GM21423 (cell line): ENCODE measurements around the gene CACYBP.
A peak's percentile ranks its signal among the peaks of the same experiment; 100 is the strongest.
"Not testable (repeated sequence)": the region's sequence is repeated elsewhere in the genome, so short reads cannot be mapped to it uniquely, and the experiment has no call there.

Experiments
- ATAC-seq: cut with Tn5 transposase; IDR thresholded peaks from one replicate; pipeline ENCODE4 v1.9.1; 2021; ENCODE audit warnings: mild to moderate bottlenecking, moderate library complexity; ENCODE audit not compliant: unreplicated experiment

CACYBP gene

GRCh38 chr1:175005085-175005783 is 5.5 kb downstream of the CACYBP start:
- no peak for ATAC-seq

GRCh38 chr1:175009532-175009931 is 9.8 kb downstream of the CACYBP start:
- no peak for ATAC-seq

- ATAC-seq, result no peak
Measured at GRCh38 chr1:175013445-175013844, 13.7 kb downstream of the CACYBP start.

GRCh38 chr1:175015243-175015642 is 15.5 kb downstream of the CACYBP start:
- ATAC-seq, result no peak

- no peak for ATAC-seq
Measured at GRCh38 chr1:175019524-175019923, 19.8 kb downstream of the CACYBP start.

- peak; percentile 94 for ATAC-seq
Measured at GRCh38 chr1:175023043-175023921, 23.5 kb downstream of the CACYBP start, which contains the start of gene MRPS14. MRPS14 (minus strand) TSS chr1:175023425; CDS start chr1:175023408, 17 bp downstream.

GRCh38 chr1:175023922-175024242 is 24.1 kb downstream of the CACYBP start:
- ATAC-seq, result not testable (repeated sequence)

GRCh38 chr1:175024773-175025172 is 25.0 kb downstream of the CACYBP start:
- no peak for ATAC-seq

GRCh38 chr1:175033953-175034352 is 34.2 kb downstream of the CACYBP start:
- ATAC-seq, result no peak

GRCh38 chr1:175034775-175035174 is 35.0 kb downstream of the CACYBP start:
- ATAC-seq, result no peak

GRCh38 chr1:175035865-175036264 is 36.1 kb downstream of the CACYBP start:
- ATAC-seq, result no peak

GRCh38 chr1:175036476-175036875 is 36.7 kb downstream of the CACYBP start:
- ATAC-seq, result no peak

GRCh38 chr1:175037416-175037815 is 37.7 kb downstream of the CACYBP start:
- ATAC-seq, result no peak

GRCh38 chr1:175040324-175040879 is 40.7 kb downstream of the CACYBP start:
- no peak for ATAC-seq

GRCh38 chr1:175042650-175043049 is 42.9 kb downstream of the CACYBP start:
- no peak for ATAC-seq

GRCh38 chr1:175043824-175044223 is 44.1 kb downstream of the CACYBP start:
- no peak for ATAC-seq

GRCh38 chr1:175044591-175044990 is 44.8 kb downstream of the CACYBP start:
- not testable (repeated sequence) for ATAC-seq

GRCh38 chr1:175045097-175045496 is 45.4 kb downstream of the CACYBP start:
- ATAC-seq, result no peak

GRCh38 chr1:175045519-175045918 is 45.8 kb downstream of the CACYBP start:
- no peak for ATAC-seq

GRCh38 chr1:175050992-175051391 is 51.2 kb downstream of the CACYBP start:
- no peak for ATAC-seq

- ATAC-seq, result no peak
Measured at GRCh38 chr1:175054736-175055135, 55.0 kb downstream of the CACYBP start.
